Measurements from ENCODE around the gene GABARAP. TPM values are rescaled to one million over a fixed set of nuclear protein-coding genes. Genes with fewer than 3 reads are reported as not detected.
A peak's percentile ranks its signal among the peaks of the same experiment; 100 is the strongest.

Gene GABARAP
- total RNA-seq, 2 donors from 2014 or later: 190 to 239 TPM

GRCh38 chr17:7226721-7227710 lies 15.2 kb downstream of the GABARAP start:
- no peak for ATAC-seq (replicated peaks)
- peaks cover 15% of the 10 kb centered on the region for H3K4me1 Mint-ChIP-seq
- H3K36me3 Mint-ChIP-seq (ENCODE audit: low read depth): peaks cover 95% of the 10 kb centered on the region
- H3K27me3 Mint-ChIP-seq: no peaks in the 10 kb centered on the region
- no peaks in the 10 kb centered on the region for H3K9me3 Mint-ChIP-seq
- no peak overlapping the region for H3K27ac Mint-ChIP-seq
- H3K4me3 Mint-ChIP-seq: no peak overlapping the region

GRCh38 chr17:7225711-7226331 lies 16.4 kb downstream of the GABARAP start:
- H3K36me3 Mint-ChIP-seq (ENCODE audit: low read depth): peaks cover 95% of the 10 kb centered on the region
- no peaks in the 10 kb centered on the region for H3K27me3 Mint-ChIP-seq
- H3K4me3 Mint-ChIP-seq: no peak overlapping the region
- H3K4me1 Mint-ChIP-seq: peaks cover 17% of the 10 kb centered on the region
- H3K9me3 Mint-ChIP-seq: no peaks in the 10 kb centered on the region
- no peak for ATAC-seq (replicated peaks)
- H3K27ac Mint-ChIP-seq: no peak overlapping the region

GRCh38 chr17:7224661-7225111 lies 17.6 kb downstream of the GABARAP start:
- Mint-ChIP-seq H3K36me3 (ENCODE audit: low read depth) (peaks cover 95% of the 10 kb centered on the region), H3K4me3 (no peak overlapping the region), H3K27me3 (no peaks in the 10 kb centered on the region), H3K4me1 (peaks cover 22% of the 10 kb centered on the region), H3K9me3 (no peaks in the 10 kb centered on the region), H3K27ac (no peak overlapping the region)
- no peak for ATAC-seq (replicated peaks)

GRCh38 chr17:7224110-7224509 lies 18.1 kb downstream of the GABARAP start:
- Mint-ChIP-seq H3K4me3 (no peak overlapping the region), H3K27me3 (no peaks in the 10 kb centered on the region), H3K9me3 (no peaks in the 10 kb centered on the region), H3K4me1 (peaks cover 26% of the 10 kb centered on the region), H3K36me3 (ENCODE audit: low read depth) (peaks cover 94% of the 10 kb centered on the region), H3K27ac (no peak overlapping the region)
- no peak for ATAC-seq (replicated peaks)

GRCh38 chr17:7223375-7223774 lies 18.9 kb downstream of the GABARAP start:
- H3K4me1 Mint-ChIP-seq: peaks cover 31% of the 10 kb centered on the region

GRCh38 chr17:7222972-7223292 lies 19.3 kb downstream of the GABARAP start:
- Mint-ChIP-seq H3K4me3 (no peak overlapping the region), H3K4me1 (peaks cover 27% of the 10 kb centered on the region), H3K36me3 (ENCODE audit: low read depth) (peaks cover 82% of the 10 kb centered on the region), H3K27ac (no peak overlapping the region), H3K9me3 (no peaks in the 10 kb centered on the region), H3K27me3 (no peaks in the 10 kb centered on the region)
- no peak for ATAC-seq (replicated peaks)

More at GRCh38 chr17:7223375-7223774, 18.9 kb downstream of the GABARAP start:
- no peaks in the 10 kb centered on the region for H3K27me3 Mint-ChIP-seq
- no peak overlapping the region for H3K4me3 Mint-ChIP-seq
- H3K36me3 Mint-ChIP-seq (ENCODE audit: low read depth): peaks cover 86% of the 10 kb centered on the region
- H3K9me3 Mint-ChIP-seq: no peaks in the 10 kb centered on the region
- H3K27ac Mint-ChIP-seq: no peak overlapping the region
- ATAC-seq (replicated peaks): no peak

- H3K36me3 Mint-ChIP-seq (ENCODE audit: low read depth): peaks cover 76% of the 10 kb centered on the region
- peak overlapping the region; percentile 94 for H3K4me3 Mint-ChIP-seq
- no peaks in the 10 kb centered on the region for H3K27me3 Mint-ChIP-seq
- no peaks in the 10 kb centered on the region for H3K9me3 Mint-ChIP-seq
- H3K4me1 Mint-ChIP-seq: peaks cover 24% of the 10 kb centered on the region
- peak overlapping the region; percentile 98 for H3K27ac Mint-ChIP-seq
- no peak for ATAC-seq (replicated peaks)
Observed at GRCh38 chr17:7222093-7222971, 19.9 kb downstream of the GABARAP start.

- peaks cover 68% of the 10 kb centered on the region for H3K36me3 Mint-ChIP-seq (ENCODE audit: low read depth)
- H3K9me3 Mint-ChIP-seq: no peaks in the 10 kb centered on the region
- peak overlapping the region; percentile 98 for H3K27ac Mint-ChIP-seq
- H3K4me3 Mint-ChIP-seq: peak overlapping the region; percentile 94
- H3K4me1 Mint-ChIP-seq: peaks cover 26% of the 10 kb centered on the region
- no peak for ATAC-seq (replicated peaks)
- H3K27me3 Mint-ChIP-seq: no peaks in the 10 kb centered on the region
Observed at GRCh38 chr17:7221278-7222092, 20.8 kb downstream of the GABARAP start.

- Mint-ChIP-seq H3K4me1 (peaks cover 32% of the 10 kb centered on the region), H3K9me3 (no peaks in the 10 kb centered on the region), H3K27ac (peak overlapping the region; percentile 98), H3K27me3 (no peaks in the 10 kb centered on the region), H3K36me3 (ENCODE audit: low read depth) (peaks cover 63% of the 10 kb centered on the region), H3K4me3 (peak overlapping the region; percentile 94)
- ATAC-seq (replicated peaks): peak; percentile 52
Observed at GRCh38 chr17:7220593-7221277, 21.5 kb downstream of the GABARAP start.

GRCh38 chr17:7219812-7220592 lies 22.2 kb downstream of the GABARAP start, which contains the start of the genes ACADVL and DLG4:
Gene ACADVL, plus strand, starts transcription at chr17:7219938. Its CDS starts 47 bp downstream, at chr17:7219985.
Gene DLG4, minus strand, starts transcription at chr17:7219836.
- Mint-ChIP-seq H3K27ac (peak within 1 kb of the TSS; percentile 98), H3K4me1 (peaks cover 34% of the 10 kb centered on the region), H3K27me3 (no peaks in the 10 kb centered on the region), H3K4me3 (peak within 1 kb of the TSS; percentile 94), H3K9me3 (no peaks in the 10 kb centered on the region), H3K36me3 (ENCODE audit: low read depth) (peaks cover 56% of the 10 kb centered on the region)
- ATAC-seq (replicated peaks): peak; percentile 86

GRCh38 chr17:7219229-7219811 lies 22.9 kb downstream of the GABARAP start:
- no peak for ATAC-seq (replicated peaks)
- Mint-ChIP-seq H3K36me3 (ENCODE audit: low read depth) (peaks cover 55% of the 10 kb centered on the region), H3K9me3 (no peaks in the 10 kb centered on the region), H3K27ac (peak overlapping the region; percentile 98), H3K4me1 (peaks cover 41% of the 10 kb centered on the region), H3K4me3 (peak overlapping the region; percentile 94), H3K27me3 (no peaks in the 10 kb centered on the region)

GRCh38 chr17:7218758-7219157 lies 23.5 kb downstream of the GABARAP start:
- H3K36me3 Mint-ChIP-seq (ENCODE audit: low read depth): peaks cover 51% of the 10 kb centered on the region
- ATAC-seq (replicated peaks): no peak
- H3K9me3 Mint-ChIP-seq: no peaks in the 10 kb centered on the region
- H3K4me3 Mint-ChIP-seq: peak overlapping the region; percentile 94
- peak overlapping the region; percentile 98 for H3K27ac Mint-ChIP-seq
- no peaks in the 10 kb centered on the region for H3K27me3 Mint-ChIP-seq
- H3K4me1 Mint-ChIP-seq: peaks cover 45% of the 10 kb centered on the region
